Pancreas (tissue), 10 donors: ENCODE measurements around the gene CXCL9. TPM values are rescaled to one million over a fixed set of nuclear protein-coding genes. Genes with fewer than 3 reads are reported as not detected.
"Not testable (repeated sequence)": the region's sequence is repeated elsewhere in the genome, so short reads cannot be mapped to it uniquely, and the experiment has no call there.

Experiments used
- ATAC-seq, 4 donors: fragments of 200-7000 bp; cut with Tn5 transposase; one replicate each; pipeline versions ENCODE4 v1.8.0 to v1.9.1; 2020; ENCODE audit warnings: mild to moderate bottlenecking in 4 of 4, moderate library complexity in 4 of 4
- DNase-seq, 6 donors: peaks; one replicate each; pipeline ENCODE4 v3.0.0-alpha.2; 2020
- FAIRE-seq: peaks from 2 replicates; lab custom pipeline; 2012; peaks lifted over from hg19 to GRCh38; lab: Jason Lieb, UNC
- H3K27ac ChIP-seq, 4 donors: fragments of 200-600 bp; sonication (generic); 1 replicate in 3 of 4; 2 replicates in 1 of 4; pipeline versions ENCODE4 v1.5.0 to v1.8.0; 2020
- H3K27me3 ChIP-seq, 4 donors: fragments of 200-600 bp; one replicate each; pipeline ENCODE4 v1.8.0; 2021
- H3K36me3 ChIP-seq, 3 donors: fragments of 200-600 bp; sonication (generic) in 1 of 3; one replicate each; pipeline versions ENCODE4 v1.5.0 to v1.8.0; 2020 to 2021
- H3K4me1 ChIP-seq, 3 donors: fragments of 200-600 bp; one replicate each; pipeline ENCODE4 v1.8.0; 2021
- H3K4me3 ChIP-seq, 4 donors: fragments of 200-600 bp; sonication (generic) in 2 of 4; one replicate each; pipeline versions ENCODE4 v1.5.0 to v1.8.0; 2020 to 2021
- H3K9me3 ChIP-seq, 4 donors: fragments of 200-600 bp; one replicate each; pipeline ENCODE4 v1.8.0; 2021
- CTCF ChIP-seq, 4 donors: fragments of 200-600 bp; sonication (generic) in 3 of 4; IDR thresholded peaks; one replicate each; pipeline versions ENCODE4 v1.5.0 to v1.8.0; 2021; ENCODE audit warnings: antibody characterized with exemption in 4 of 4
- WGBS, 2 donors: extraction: QIAGEN DNeasy Blood & Tissue Kit; methylation state at CpG; one replicate each; pipeline ENCODE4 v1.1.7; 2013; 5-methylcytosine and 5-hydroxymethylcytosine counted together
- intact Hi-C, 3 donors: fragments of 100-400 bp; cut with DNase I; formaldehyde crosslinking; loops; one replicate each; pipeline versions ENCODE4 v1.11.1 to v1.14.2; 2022
- polyA plus RNA-seq, 2 donors: library from polyadenylated mRNA; stranded (reverse); fragments of 200-250 nt; gene quantifications; one replicate each; pipeline ENCODE4 v1.2.3, GENCODE V29; 2013
- total RNA-seq, 6 donors: library from RNA; stranded (reverse); fragmentation: NEBNext Ultra II Directional in 4 of 6; extraction: Animal tissue kit (Norgen Biotek cat#: 25700) in 4 of 6; gene quantifications; one replicate each; pipeline versions ENCODE4 v1.2.1 to v1.2.4, GENCODE V29; 2021 to 2023
- donor health status: healthy with polysubstance abuse.
- donor health status: DM: no; HTN: no; CAD: no; lungs with moderate emphysema.
- donor health status: DM: no; HTN: no; CAD: no.
- donor health status: control.
- donor health status: control.
- donor health status: Bipolar disorder and iron deficiency.
- donor health status: DM: yes; HTN: yes; CAD: no.
- donor health status: DM: no; HTN: no; CAD: no.
- donor health status: DM: no; HTN: no; CAD: no.
- donor health status: DM: yes; HTN: yes; CAD: no.

Gene CXCL9
- total and polyA plus RNA-seq, 8 donors, result 0.05 to 0.87 (median 0.16) TPM; not detected in 1

- Histone ChIP-seq H3K27me3 (no peaks in the 10 kb centered on the region), H3K9me3 (no peaks in the 10 kb centered on the region), H3K4me1 (no peaks in the 10 kb centered on the region), H3K4me3 (no peak overlapping the region), H3K36me3 (peaks cover 4 to 78% (median 26%) of the 10 kb centered on the region in 3 donors), H3K27ac (no peak overlapping the region)
- no peak for DNase-seq
- no peak for ATAC-seq
- 43 to 44% methylated on average over 2 of the region's 2 CpGs for WGBS, 2 donors
- no peak for TF ChIP-seq CTCF (IDR thresholded peaks at IDR 0.05)
- FAIRE-seq, result no peak
- intact Hi-C loops, result no loop called here
Measured at GRCh38 chr4:75963558-75963957, 43.8 kb downstream of the CXCL9 start.

- H3K27me3 ChIP-seq, ATAC-seq, FAIRE-seq, H3K9me3 ChIP-seq, H3K4me1 ChIP-seq, DNase-seq, H3K27ac ChIP-seq, H3K4me3 ChIP-seq, intact Hi-C loops: not testable (repeated sequence)
- WGBS, 2 donors, result 91 to 97% methylated on average over 3 of the region's 4 CpGs
- peaks cover 0 to 78% (median 37%) of the 10 kb centered on the region in 3 donors for H3K36me3 ChIP-seq
Measured at GRCh38 chr4:75962072-75962471, 45.2 kb downstream of the CXCL9 start.

GRCh38 chr4:75958546-75958945 lies 48.8 kb downstream of the CXCL9 start:
- H3K27me3 ChIP-seq, H3K27ac ChIP-seq, intact Hi-C loops, ATAC-seq, H3K9me3 ChIP-seq, H3K4me3 ChIP-seq, FAIRE-seq, DNase-seq, H3K4me1 ChIP-seq: not testable (repeated sequence)
- H3K36me3 ChIP-seq, result peaks cover 0 to 82% (median 32%) of the 10 kb centered on the region in 3 donors
- 98 to 100% methylated on average over 4 to 7 of the region's 7 CpGs for WGBS, 2 donors

GRCh38 chr4:75954811-75955210 lies 52.5 kb downstream of the CXCL9 start:
- H3K27me3 ChIP-seq, H3K4me3 ChIP-seq, H3K9me3 ChIP-seq, H3K27ac ChIP-seq, FAIRE-seq, ATAC-seq, intact Hi-C loops, DNase-seq, H3K4me1 ChIP-seq: not testable (repeated sequence)
- H3K36me3 ChIP-seq, result peaks cover 0 to 85% (median 38%) of the 10 kb centered on the region in 3 donors
- WGBS, 2 donors, result 78 to 87% methylated on average over 5 of the region's 5 CpGs

- WGBS, 2 donors, result 58 to 76% methylated on average over 2 of the region's 2 CpGs
- ATAC-seq, result no peak
- intact Hi-C loops, result no loop called here
Measured at GRCh38 chr4:75953509-75953908, 53.8 kb downstream of the CXCL9 start.

More at GRCh38 chr4:75953509-75953908, 53.8 kb downstream of the CXCL9 start:
- H3K4me3 ChIP-seq, result no peak overlapping the region
- H3K4me1 ChIP-seq, result no peaks in the 10 kb centered on the region
- no peak for DNase-seq
- TF ChIP-seq CTCF (IDR thresholded peaks at IDR 0.05), result no peak
- no peaks in the 10 kb centered on the region for H3K9me3 ChIP-seq
- peaks cover 0 to 79% (median 37%) of the 10 kb centered on the region in 3 donors for H3K36me3 ChIP-seq
- H3K27ac ChIP-seq, result no peak overlapping the region
- FAIRE-seq, result no peak
- H3K27me3 ChIP-seq, result no peaks in the 10 kb centered on the region

Other genes with a start within 250 kb of the CXCL9 start
- not detected for gene PPEF2, start 105.1 kb downstream of the CXCL9 start, total RNA-seq
- not detected for gene PPEF2, start 105.1 kb downstream of the CXCL9 start, polyA plus RNA-seq
- gene NAAA, start 66.5 kb downstream of the CXCL9 start, total RNA-seq, result 10 to 100 TPM in 1 of 6 donors, 1 to 10 TPM in 5; 4.5 to 13.7 (median 9.0) TPM
- gene NAAA, start 66.5 kb downstream of the CXCL9 start, polyA plus RNA-seq, result 1 to 10 TPM; 3.5 to 9.7 TPM
- gene SDAD1, start 16.6 kb downstream of the CXCL9 start, total RNA-seq, result 10 to 100 TPM; 14.5 to 26.1 (median 22.3) TPM
- gene SDAD1, start 16.6 kb downstream of the CXCL9 start, polyA plus RNA-seq, result 10 to 100 TPM in 1 of 2 donors, 1 to 10 TPM in 1; 7.6 to 17.6 TPM
- gene CXCL10, start 16.0 kb upstream of the CXCL9 start, total RNA-seq, result 1 to 10 TPM in 1 of 6 donors, under 1 TPM in 2, not detected in 3; 0.38 to 1.7 (median 0.83) TPM
- gene CXCL10, start 16.0 kb upstream of the CXCL9 start, polyA plus RNA-seq, result under 1 TPM; 0.19 to 0.34 TPM
- gene CXCL11, start 28.6 kb upstream of the CXCL9 start, total RNA-seq, result 1 to 10 TPM in 4 of 6 donors, under 1 TPM in 2; 0.13 to 3.7 (median 2.2) TPM
- gene CXCL11, start 28.6 kb upstream of the CXCL9 start, polyA plus RNA-seq, result under 1 TPM; 0.72 to 0.73 TPM
- gene ART3, start 67.2 kb upstream of the CXCL9 start, total RNA-seq, result 1 to 10 TPM in 5 of 6 donors, under 1 TPM in 1; 0.32 to 7.5 (median 4.9) TPM
- 10 to 100 TPM in 1 of 2 donors, 1 to 10 TPM in 1; 2.5 to 14.4 TPM for gene ART3, start 67.2 kb upstream of the CXCL9 start, polyA plus RNA-seq
- gene NUP54, start 140.9 kb upstream of the CXCL9 start, total RNA-seq, result 10 to 100 TPM; 17.5 to 20.8 (median 19.2) TPM
- gene NUP54, start 140.9 kb upstream of the CXCL9 start, polyA plus RNA-seq, result 10 to 100 TPM; 15.6 to 21.7 TPM
- 100 to 1,000 TPM in 1 of 6 donors, 10 to 100 TPM in 5; 65.4 to 123 (median 73.3) TPM for gene SCARB2, start 206.3 kb upstream of the CXCL9 start, total RNA-seq
- 10 to 100 TPM; 36.8 to 50.7 TPM for gene SCARB2, start 206.3 kb upstream of the CXCL9 start, polyA plus RNA-seq
- 10 to 100 TPM in 2 of 6 donors, 1 to 10 TPM in 4; 3.6 to 11.5 (median 7.3) TPM for gene FAM47E, start 244.2 kb upstream of the CXCL9 start, total RNA-seq
- gene FAM47E, start 244.2 kb upstream of the CXCL9 start, polyA plus RNA-seq, result 10 to 100 TPM; 13.1 to 14.8 TPM